KMS-11 (cell line): ENCODE measurements around the gene RTL5.

Experiments
- H2AFZ ChIP-seq: fragments of 200-600 bp; sonication (generic); 2 replicates; pipeline ENCODE4 v1.6.1; 2016; ENCODE audit warnings: antibody characterized with exemption, mixed run types, low read depth
- H3K27ac ChIP-seq: fragments of 200-600 bp; sonication (generic); 2 replicates; pipeline ENCODE4 v1.6.1; 2016; ENCODE audit warnings: mild to moderate bottlenecking, mixed run types
- H3K27me3 ChIP-seq: fragments of 200-600 bp; sonication (generic); 2 replicates; pipeline ENCODE4 v1.6.1; 2017; ENCODE audit warnings: mild to moderate bottlenecking, low read depth, mixed run types, moderate library complexity; ENCODE audit not compliant: insufficient read depth
- H3K36me3 ChIP-seq: fragments of 200-600 bp; sonication (generic); 2 replicates; pipeline ENCODE4 v1.6.1; 2017; ENCODE audit warnings: mild to moderate bottlenecking, mixed run types; ENCODE audit not compliant: insufficient read depth
- H3K4me1 ChIP-seq: fragments of 200-600 bp; sonication (generic); 2 replicates; pipeline ENCODE4 v1.6.1; 2016; ENCODE audit warnings: mild to moderate bottlenecking, low read depth, mixed run types; ENCODE audit not compliant: poor library complexity, severe bottlenecking
- H3K4me2 ChIP-seq: fragments of 200-600 bp; sonication (generic); 2 replicates; pipeline ENCODE4 v1.7.0; 2016; ENCODE audit warnings: mild to moderate bottlenecking, mixed run types
- H3K4me3 ChIP-seq: fragments of 200-600 bp; sonication (generic); IDR thresholded peaks from 2 replicates; pipeline ENCODE4 v1.6.1; 2017; ENCODE audit warnings: low read depth, low read length, mixed read lengths; ENCODE audit not compliant: insufficient read depth
- H3K79me2 ChIP-seq: fragments of 200-600 bp; sonication (generic); 2 replicates; pipeline ENCODE4 v1.6.1; 2016; ENCODE audit warnings: low read depth, mixed run types; ENCODE audit not compliant: insufficient read depth
- H3K9ac ChIP-seq: fragments of 200-600 bp; sonication (generic); 2 replicates; pipeline ENCODE4 v1.6.1; 2016; ENCODE audit warnings: mild to moderate bottlenecking, mixed run types
- H4K20me1 ChIP-seq: fragments of 200-600 bp; sonication (generic); 2 replicates; pipeline ENCODE4 v1.6.1; 2016; ENCODE audit warnings: mild to moderate bottlenecking, mixed run types; ENCODE audit not compliant: insufficient read depth
- TF ChIP-seq, protein P1 (sequence below): fragments of 200-600 bp; sonication (generic); conservative IDR thresholded peaks from 2 replicates; pipeline ENCODE4 v1.6.1; 2017; ENCODE audit warnings: low read depth, mild to moderate bottlenecking, antibody characterized with exemption, low read length, moderate library complexity, mixed read lengths

RTL5 gene

DNA sequence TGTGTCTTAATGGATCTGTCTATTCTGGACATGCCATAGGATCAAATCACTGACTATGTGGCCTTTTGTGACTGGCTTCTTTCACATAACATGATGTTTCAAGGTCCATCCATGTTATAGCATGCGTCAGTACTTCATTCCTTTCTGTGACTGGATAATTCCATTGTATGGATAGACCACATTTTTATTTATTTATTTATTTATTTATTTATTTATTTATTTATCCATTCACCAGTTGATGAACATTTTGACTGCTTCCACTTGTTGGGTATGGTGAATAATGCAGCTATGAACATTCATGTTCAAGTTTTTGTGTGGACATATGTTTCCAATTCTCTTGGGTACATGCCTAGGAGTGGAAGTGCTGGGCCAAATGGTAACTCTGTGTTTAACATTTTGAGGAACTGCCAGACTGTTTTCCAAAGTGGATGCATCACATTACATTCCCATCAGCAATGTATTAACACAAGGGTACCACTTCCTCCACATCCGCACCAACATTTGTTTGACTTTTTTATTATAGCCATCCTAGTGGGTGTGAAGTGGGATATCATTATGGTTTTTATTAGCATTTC is 14.0 kb downstream of the RTL5 start:
- Histone ChIP-seq H3K27me3 (no peaks in the 10 kb centered on the region), H3K27ac (no peak overlapping the region), H4K20me1 (no peaks in the 10 kb centered on the region), H2AFZ (no peak overlapping the region), H3K4me3 (no peak overlapping the region), H3K4me1 (peaks cover 17% of the 10 kb centered on the region), H3K36me3 (no peaks in the 10 kb centered on the region), H3K79me2 (no peaks in the 10 kb centered on the region), H3K9ac (no peak overlapping the region), H3K4me2 (no peak overlapping the region)
- TF ChIP-seq, protein P1, sequence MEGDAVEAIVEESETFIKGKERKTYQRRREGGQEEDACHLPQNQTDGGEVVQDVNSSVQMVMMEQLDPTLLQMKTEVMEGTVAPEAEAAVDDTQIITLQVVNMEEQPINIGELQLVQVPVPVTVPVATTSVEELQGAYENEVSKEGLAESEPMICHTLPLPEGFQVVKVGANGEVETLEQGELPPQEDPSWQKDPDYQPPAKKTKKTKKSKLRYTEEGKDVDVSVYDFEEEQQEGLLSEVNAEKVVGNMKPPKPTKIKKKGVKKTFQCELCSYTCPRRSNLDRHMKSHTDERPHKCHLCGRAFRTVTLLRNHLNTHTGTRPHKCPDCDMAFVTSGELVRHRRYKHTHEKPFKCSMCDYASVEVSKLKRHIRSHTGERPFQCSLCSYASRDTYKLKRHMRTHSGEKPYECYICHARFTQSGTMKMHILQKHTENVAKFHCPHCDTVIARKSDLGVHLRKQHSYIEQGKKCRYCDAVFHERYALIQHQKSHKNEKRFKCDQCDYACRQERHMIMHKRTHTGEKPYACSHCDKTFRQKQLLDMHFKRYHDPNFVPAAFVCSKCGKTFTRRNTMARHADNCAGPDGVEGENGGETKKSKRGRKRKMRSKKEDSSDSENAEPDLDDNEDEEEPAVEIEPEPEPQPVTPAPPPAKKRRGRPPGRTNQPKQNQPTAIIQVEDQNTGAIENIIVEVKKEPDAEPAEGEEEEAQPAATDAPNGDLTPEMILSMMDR: no peak

GRCh38 chrX:72115380-72115779 is 16.3 kb downstream of the RTL5 start:
- no peaks in the 10 kb centered on the region for H3K79me2 ChIP-seq
- H3K36me3 ChIP-seq: no peaks in the 10 kb centered on the region
- no peak overlapping the region for H3K4me2 ChIP-seq
- no peak overlapping the region for H3K4me3 ChIP-seq
- H2AFZ ChIP-seq: no peak overlapping the region
- no peaks in the 10 kb centered on the region for H4K20me1 ChIP-seq
- no peaks in the 10 kb centered on the region for H3K27me3 ChIP-seq
- H3K27ac ChIP-seq: no peak overlapping the region
- TF ChIP-seq, protein P1: no peak
- no peaks in the 10 kb centered on the region for H3K4me1 ChIP-seq
- H3K9ac ChIP-seq: no peak overlapping the region

- H3K79me2 ChIP-seq: no peaks in the 10 kb centered on the region
- no peaks in the 10 kb centered on the region for H4K20me1 ChIP-seq
- TF ChIP-seq, protein P1: no peak
- H3K9ac ChIP-seq: no peak overlapping the region
- H3K36me3 ChIP-seq: no peaks in the 10 kb centered on the region
- H3K27me3 ChIP-seq: no peaks in the 10 kb centered on the region
- H2AFZ ChIP-seq: no peak overlapping the region
- H3K4me3 ChIP-seq: no peak overlapping the region
- no peak overlapping the region for H3K4me2 ChIP-seq
- H3K4me1 ChIP-seq: no peaks in the 10 kb centered on the region
- no peak overlapping the region for H3K27ac ChIP-seq
These were observed 16.9 kb downstream of the RTL5 start for GRCh38 chrX:72114807-72115206.

DNA sequence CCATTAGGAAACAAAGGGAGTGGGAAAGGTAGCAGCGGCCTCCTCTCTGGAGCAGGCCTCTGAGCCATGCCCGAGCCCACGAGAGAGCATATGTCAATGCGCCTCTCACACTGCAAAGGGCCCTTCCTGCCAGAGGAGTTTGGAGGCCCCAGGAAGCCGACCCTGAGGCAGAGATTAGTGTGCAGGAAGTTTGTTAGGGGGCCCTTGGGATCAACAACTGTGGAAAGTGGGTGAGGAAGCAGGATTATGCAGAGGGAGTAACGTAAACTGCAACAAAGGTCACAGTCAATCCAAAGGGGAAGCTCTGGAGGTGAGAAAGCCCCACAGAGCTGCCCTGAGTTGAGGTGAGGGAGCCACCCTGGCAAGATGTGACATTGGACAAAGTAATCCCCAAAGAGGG is 17.4 kb downstream of the RTL5 start:
- Histone ChIP-seq H3K27me3 (no peaks in the 10 kb centered on the region), H3K79me2 (no peaks in the 10 kb centered on the region), H3K9ac (no peak overlapping the region), H3K36me3 (no peaks in the 10 kb centered on the region), H3K4me1 (no peaks in the 10 kb centered on the region), H3K27ac (no peak overlapping the region), H3K4me3 (no peak overlapping the region), H2AFZ (no peak overlapping the region), H4K20me1 (no peaks in the 10 kb centered on the region), H3K4me2 (no peak overlapping the region)
- TF ChIP-seq, protein P1: no peak

GRCh38 chrX:72113461-72113860 is 18.3 kb downstream of the RTL5 start:
- H3K9ac ChIP-seq: no peak overlapping the region
- H3K27ac ChIP-seq: no peak overlapping the region

More at GRCh38 chrX:72113461-72113860, 18.3 kb downstream of the RTL5 start:
- H3K27me3 ChIP-seq: no peaks in the 10 kb centered on the region
- no peaks in the 10 kb centered on the region for H3K36me3 ChIP-seq
- no peaks in the 10 kb centered on the region for H3K4me1 ChIP-seq
- H4K20me1 ChIP-seq: no peaks in the 10 kb centered on the region
- TF ChIP-seq, protein P1: no peak
- no peak overlapping the region for H3K4me3 ChIP-seq
- no peak overlapping the region for H2AFZ ChIP-seq
- H3K4me2 ChIP-seq: no peak overlapping the region
- no peaks in the 10 kb centered on the region for H3K79me2 ChIP-seq
